ENCODE results near the gene SHOX. TPM values are rescaled to one million over a fixed set of nuclear protein-coding genes. Genes with fewer than 3 reads are reported as not detected.

Gene SHOX
- polyA plus RNA-seq, 3 donors: not detected

DNA sequence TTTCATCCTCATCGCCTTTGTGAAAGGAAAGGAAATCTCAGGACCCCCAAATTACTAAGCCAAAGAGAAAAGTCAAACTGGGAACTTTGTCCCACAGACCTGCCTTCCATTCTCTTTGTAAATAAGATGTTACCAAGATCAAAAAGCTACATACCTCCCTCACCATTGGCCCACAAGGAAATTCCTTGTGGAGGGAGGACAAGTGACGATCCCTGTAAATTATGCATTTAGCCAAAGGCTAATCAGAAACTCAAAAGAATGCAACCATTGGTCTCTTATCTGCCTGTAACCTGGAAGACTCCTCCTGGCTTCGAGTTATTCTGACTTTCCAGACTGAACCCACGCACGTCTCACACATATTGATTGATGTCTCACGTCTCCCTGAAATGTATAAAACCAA lies 70.3 kb downstream of the SHOX start:
- no peak overlapping the region for H3K4me2 ChIP-seq (replicated peaks; ENCODE audit: extremely low read depth, low read length, poor library complexity, severe bottlenecking)
- 46% methylated on average over 4 of the region's 6 CpGs for WGBS (ENCODE audit: insufficient coverage)
- H3K36me3 ChIP-seq (replicated peaks in 1 of 2; ENCODE audit: control insufficient read depth in 1 of 2, insufficient read depth in 2 of 2, low read length in 2 of 2): no peaks in the 10 kb centered on the region
- no peak overlapping the region for H3K4me3 ChIP-seq (replicated peaks in 1 of 3; ENCODE audit: low read depth in 2 of 3, low read length in 3 of 3)
- Mint-ChIP-seq H3K4me3 (no peak overlapping the region), H3K27me3 (ENCODE audit: low read depth in 3 of 3) (peaks cover 2 to 3% (median 2%) of the 10 kb centered on the region in 3 donors), H3K4me1 (peaks cover 22% of the 10 kb centered on the region), H3K36me3 (no peaks in the 10 kb centered on the region), H3K27ac (no peak overlapping the region), H3K9me3 (peaks cover 15 to 58% (median 38%) of the 10 kb centered on the region in 7 donors)
- intact Hi-C loops (cut with micrococcal nuclease): no loop called here
- H3K27me3 ChIP-seq (ENCODE audit: control insufficient read depth in 2 of 2, insufficient read depth in 2 of 2, low read length in 2 of 2): no peaks in the 10 kb centered on the region
- no peak overlapping the region for H3K9ac ChIP-seq (ENCODE audit: insufficient read depth, low read length, poor library complexity, severe bottlenecking)
- no peak for TF ChIP-seq CTCF (IDR thresholded peaks at IDR 0.05)
- DNase-seq: no peak
- no peak overlapping the region for H2AFZ ChIP-seq (ENCODE audit: insufficient read depth, low read depth, low read length, poor library complexity, severe bottlenecking)
- no peaks in the 10 kb centered on the region for H4K20me1 ChIP-seq (ENCODE audit: insufficient read depth, low read length)
- H3K9me3 ChIP-seq (replicated peaks in 1 of 2; ENCODE audit: control insufficient read depth in 1 of 2, insufficient read depth in 1 of 2, low read length in 2 of 2): peaks cover 12 to 55% of the 10 kb centered on the region in 2 donors
- no peak overlapping the region for H3K27ac ChIP-seq (ENCODE audit: low read depth in 1 of 2, low read length in 2 of 2)
- no peaks in the 10 kb centered on the region for H3K79me2 ChIP-seq (ENCODE audit: insufficient read depth, low read length)
- peaks cover 0 to 10% of the 10 kb centered on the region in 2 donors for H3K4me1 ChIP-seq (ENCODE audit: control insufficient read depth in 1 of 2, insufficient read depth in 2 of 2, low read length in 2 of 2)

- no peak overlapping the region for H3K4me3 Mint-ChIP-seq
- DNase-seq: no peak
- no peak overlapping the region for H2AFZ ChIP-seq (ENCODE audit: insufficient read depth, low read depth, low read length, poor library complexity, severe bottlenecking)
- WGBS (ENCODE audit: insufficient coverage): 79% methylated on average over 3 of the region's 5 CpGs
- no peaks in the 10 kb centered on the region for H3K27me3 ChIP-seq (ENCODE audit: control insufficient read depth in 2 of 2, insufficient read depth in 2 of 2, low read length in 2 of 2)
- H3K4me1 Mint-ChIP-seq: peaks cover 22% of the 10 kb centered on the region
- no peak overlapping the region for H3K27ac Mint-ChIP-seq
- H3K36me3 Mint-ChIP-seq: no peaks in the 10 kb centered on the region
- H3K4me2 ChIP-seq (replicated peaks; ENCODE audit: extremely low read depth, low read length, poor library complexity, severe bottlenecking): no peak overlapping the region
- H3K36me3 ChIP-seq (replicated peaks in 1 of 2; ENCODE audit: control insufficient read depth in 1 of 2, insufficient read depth in 2 of 2, low read length in 2 of 2): no peaks in the 10 kb centered on the region
- H3K79me2 ChIP-seq (ENCODE audit: insufficient read depth, low read length): no peaks in the 10 kb centered on the region
- H3K27ac ChIP-seq (ENCODE audit: low read depth in 1 of 2, low read length in 2 of 2): no peak overlapping the region
- H3K4me3 ChIP-seq (replicated peaks in 1 of 3; ENCODE audit: low read depth in 2 of 3, low read length in 3 of 3): no peak overlapping the region
- intact Hi-C loops (cut with micrococcal nuclease): no loop called here
- no peak overlapping the region for H3K9ac ChIP-seq (ENCODE audit: insufficient read depth, low read length, poor library complexity, severe bottlenecking)
- peaks cover 15 to 55% of the 10 kb centered on the region in 2 donors for H3K9me3 ChIP-seq (replicated peaks in 1 of 2; ENCODE audit: control insufficient read depth in 1 of 2, insufficient read depth in 1 of 2, low read length in 2 of 2)
- no peak for TF ChIP-seq CTCF (IDR thresholded peaks at IDR 0.05)
- H3K4me1 ChIP-seq (ENCODE audit: control insufficient read depth in 1 of 2, insufficient read depth in 2 of 2, low read length in 2 of 2): peaks cover 0 to 10% of the 10 kb centered on the region in 2 donors
- peaks cover 0 to 3% (median 2%) of the 10 kb centered on the region in 3 donors for H3K27me3 Mint-ChIP-seq (ENCODE audit: low read depth in 3 of 3)
- peaks cover 17 to 58% (median 39%) of the 10 kb centered on the region in 7 donors for H3K9me3 Mint-ChIP-seq
- H4K20me1 ChIP-seq (ENCODE audit: insufficient read depth, low read length): no peaks in the 10 kb centered on the region
These were observed 71.1 kb downstream of the SHOX start for GRCh38 chrX:701673-702072.

All from CD14-positive monocyte (primary cell).